ENCODE data around the gene MTERF4. TPM values are rescaled to one million over a fixed set of nuclear protein-coding genes. Genes with fewer than 3 reads are reported as not detected.
A peak's percentile ranks its signal among the peaks of the same experiment; 100 is the strongest.

The MTERF4 gene
- total RNA-seq, 5 donors from 2014 or later (not counting 1 experiment from before 2014, with no cell fraction given) = 78.7 to 171 (median 109) TPM

DNA sequence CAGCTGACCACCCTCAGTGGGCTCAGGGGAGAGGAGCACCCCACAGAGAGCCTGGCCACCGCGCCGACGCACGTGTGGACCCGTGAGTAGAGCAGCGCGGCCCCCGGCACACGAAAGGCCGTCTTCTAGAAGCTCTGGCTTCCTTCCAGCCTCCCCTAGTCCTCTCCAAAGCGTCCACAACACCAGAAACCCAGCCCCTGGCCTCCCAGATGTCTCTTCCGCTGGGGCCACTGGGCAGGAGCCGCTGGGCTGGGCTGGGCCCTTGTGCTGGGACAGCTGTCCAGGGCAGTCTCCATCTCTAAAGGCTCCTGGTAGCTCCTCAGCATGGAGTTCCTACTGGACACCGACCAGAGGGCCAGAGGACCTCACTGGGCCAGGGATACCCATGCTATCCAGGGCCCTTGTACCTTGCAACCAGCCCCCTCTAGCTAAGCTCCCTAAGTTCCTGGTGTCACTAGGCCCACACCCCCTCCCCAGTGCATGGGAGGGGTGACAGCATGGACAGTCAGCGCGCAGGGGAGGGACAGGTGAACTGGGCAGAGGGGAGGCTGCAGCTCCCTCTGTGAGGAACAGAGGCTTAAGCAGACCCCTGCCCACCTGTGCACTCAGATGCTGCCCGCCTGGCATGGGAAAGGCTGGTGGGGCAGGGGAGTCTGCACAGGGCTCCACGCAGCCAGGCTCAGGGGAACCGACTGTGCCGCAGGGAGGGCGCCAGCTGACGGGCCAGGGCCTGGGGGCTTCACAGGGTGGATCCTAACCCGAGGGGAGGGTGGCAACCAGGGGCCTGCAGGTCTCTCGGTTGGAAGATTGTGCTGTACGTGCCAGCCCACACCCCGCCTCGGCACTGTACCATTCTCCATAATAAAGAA, 32.9 kb downstream of the MTERF4 start:
- Mint-ChIP-seq H3K4me3 (no peak overlapping the region), H3K9me3 (no peaks in the 10 kb centered on the region), H3K4me1 (peaks cover 2 to 3% (median 2%) of the 10 kb centered on the region in 3 donors), H3K27ac (no peak overlapping the region), H3K27me3 (no peaks in the 10 kb centered on the region), H3K36me3 (peaks cover 7% of the 10 kb centered on the region)
- Histone ChIP-seq H3K4me3 (ENCODE audit: control insufficient read depth in 1 of 2, extremely low read depth in 1 of 2, low read length in 1 of 2) (no peak overlapping the region), H3K4me1 (ENCODE audit: control insufficient read depth in 1 of 2, extremely low read depth in 1 of 2, insufficient read depth in 2 of 2, low read length in 2 of 2) (peaks cover 0 to 3% of the 10 kb centered on the region in 2 experiments), H3K27ac (ENCODE audit: low read length) (no peak overlapping the region), H3K9me3 (no peaks in the 10 kb centered on the region), H3K27me3 (replicated peaks in 1 of 2; ENCODE audit: control insufficient read depth in 2 of 2, extremely low read depth in 1 of 2, insufficient read depth in 2 of 2, low read length in 1 of 2) (peaks cover 0 to 9% of the 10 kb centered on the region in 2 experiments), H3K36me3 (ENCODE audit: control insufficient read depth in 2 of 2, extremely low read depth in 1 of 2, insufficient read depth in 1 of 2, low read length in 1 of 2) (peaks cover 0 to 6% of the 10 kb centered on the region in 2 donors)
- ATAC-seq (replicated peaks in 1 of 4) (no peak), DNase-seq (peak in 1 of 35 experiments; percentile 21)
- POLR2A ChIA-PET = no interaction called here
- CTCF ChIA-PET = no interaction called here
- WGBS (ENCODE audit: insufficient coverage) = 89% methylated on average over 24 of the region's 28 CpGs

DNA sequence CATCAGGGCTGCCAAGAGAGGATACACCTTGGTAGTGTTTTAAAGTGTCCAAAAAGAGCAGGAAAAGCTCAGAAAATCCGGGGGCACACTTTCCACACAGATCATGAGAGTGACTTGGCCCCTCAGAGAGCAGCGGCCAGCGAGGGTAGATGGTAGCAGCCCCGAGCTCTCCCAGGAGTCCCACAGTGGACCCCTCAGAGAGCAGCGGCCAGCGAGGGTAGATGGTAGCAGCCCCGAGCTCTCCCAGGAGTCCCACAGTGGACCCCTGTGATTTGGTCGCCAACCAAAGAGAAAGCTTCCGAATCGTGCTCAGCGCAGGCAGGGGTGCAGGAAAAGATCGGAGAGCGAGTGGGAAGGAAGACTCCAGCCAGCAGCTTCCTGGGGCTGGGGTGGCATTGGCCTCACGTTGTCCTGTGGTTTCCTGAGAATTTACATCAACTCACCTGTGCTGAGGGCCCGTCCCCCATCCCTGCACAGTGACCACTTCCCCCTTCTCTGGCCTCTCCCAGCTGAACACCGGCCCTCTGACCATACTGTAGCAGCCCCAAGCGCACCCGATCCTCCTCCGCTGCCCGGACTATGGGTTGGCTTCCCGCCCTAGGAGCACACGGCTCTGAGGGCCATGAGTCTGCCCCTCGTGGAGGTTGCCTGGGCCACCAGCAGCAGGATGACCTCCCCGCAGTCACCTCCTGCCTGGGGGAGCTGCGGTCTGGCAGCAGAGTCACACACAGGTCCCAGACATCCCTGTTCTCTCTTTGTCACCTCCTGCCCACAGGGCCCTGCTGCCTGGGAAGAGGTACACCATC, 33.7 kb downstream of the MTERF4 start:
- no peak overlapping the region for H3K4me3 Mint-ChIP-seq
- no peak overlapping the region for H3K4me3 ChIP-seq (ENCODE audit: control insufficient read depth in 1 of 2, extremely low read depth in 1 of 2, low read length in 1 of 2)
- ChIA-PET CTCF (no interaction called here), POLR2A (no interaction called here)
- peaks cover 3 to 5% (median 4%) of the 10 kb centered on the region in 3 donors for H3K4me1 Mint-ChIP-seq
- H3K27me3 Mint-ChIP-seq = no peaks in the 10 kb centered on the region
- WGBS (ENCODE audit: insufficient coverage) = 84% methylated on average over 25 of the region's 25 CpGs
- H3K27ac ChIP-seq (ENCODE audit: low read length) = no peak overlapping the region
- H3K27me3 ChIP-seq (replicated peaks in 1 of 2; ENCODE audit: control insufficient read depth in 2 of 2, extremely low read depth in 1 of 2, insufficient read depth in 2 of 2, low read length in 1 of 2) = peaks cover 0 to 13% of the 10 kb centered on the region in 2 experiments
- H3K36me3 Mint-ChIP-seq = peaks cover 4% of the 10 kb centered on the region
- no peaks in the 10 kb centered on the region for H3K9me3 ChIP-seq
- no peaks in the 10 kb centered on the region for H3K9me3 Mint-ChIP-seq
- H3K27ac Mint-ChIP-seq = no peak overlapping the region
- H3K36me3 ChIP-seq (ENCODE audit: control insufficient read depth in 2 of 2, extremely low read depth in 1 of 2, insufficient read depth in 1 of 2, low read length in 1 of 2) = no peaks in the 10 kb centered on the region
- ATAC-seq (replicated peaks in 1 of 4) (no peak), DNase-seq (no peak)
- H3K4me1 ChIP-seq (ENCODE audit: control insufficient read depth in 1 of 2, extremely low read depth in 1 of 2, insufficient read depth in 2 of 2, low read length in 2 of 2) = peaks cover 0 to 10% of the 10 kb centered on the region in 2 experiments

DNA sequence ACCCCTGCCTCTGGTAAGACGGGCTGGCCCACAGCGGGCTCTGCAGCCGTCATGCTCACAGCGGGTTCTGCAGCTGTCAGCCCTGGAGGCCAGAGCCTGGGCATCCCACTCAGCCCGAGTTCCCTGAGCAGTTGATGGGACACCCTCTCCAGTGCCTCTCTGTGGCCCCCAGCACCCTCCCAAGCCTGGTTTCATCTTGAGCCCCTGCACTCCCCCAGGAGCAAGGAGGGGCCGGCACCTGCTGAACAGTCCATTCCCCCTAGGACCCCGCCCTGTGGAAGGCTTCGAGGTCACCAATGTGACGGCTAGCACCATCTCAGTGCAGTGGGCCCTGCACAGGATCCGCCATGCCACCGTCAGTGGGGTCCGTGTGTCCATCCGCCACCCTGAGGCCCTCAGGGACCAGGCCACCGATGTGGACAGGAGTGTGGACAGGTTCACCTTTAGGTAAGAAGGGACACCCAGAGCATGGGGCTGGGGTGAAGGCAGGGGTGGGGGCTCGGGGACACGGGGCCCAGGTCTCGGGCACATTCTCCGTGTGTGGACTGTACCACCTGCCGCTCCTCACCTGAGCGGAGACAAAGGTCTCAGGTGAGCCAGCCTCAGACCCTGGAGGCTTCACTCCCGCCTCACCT, 34.5 kb downstream of the MTERF4 start:
- H3K9me3 Mint-ChIP-seq = no peaks in the 10 kb centered on the region
- H3K4me3 Mint-ChIP-seq = no peak overlapping the region
- peaks cover 0 to 13% of the 10 kb centered on the region in 2 experiments for H3K4me1 ChIP-seq (ENCODE audit: control insufficient read depth in 1 of 2, extremely low read depth in 1 of 2, insufficient read depth in 2 of 2, low read length in 2 of 2)
- no peak overlapping the region for H3K27ac ChIP-seq (ENCODE audit: low read length)
- H3K36me3 ChIP-seq (ENCODE audit: control insufficient read depth in 2 of 2, extremely low read depth in 1 of 2, insufficient read depth in 1 of 2, low read length in 1 of 2) = no peaks in the 10 kb centered on the region
- H3K36me3 Mint-ChIP-seq = peaks cover 4% of the 10 kb centered on the region
- ChIA-PET POLR2A (no interaction called here), CTCF (interaction anchor here in 1 of 2 donors (0.5 kb wide), 1 partner anchor 435 kb away, joined by 3 read pairs; no protein-coding TSS in a partner anchor)
- H3K4me1 Mint-ChIP-seq = peaks cover 3 to 6% (median 5%) of the 10 kb centered on the region in 3 donors
- no peak overlapping the region for H3K4me3 ChIP-seq (ENCODE audit: control insufficient read depth in 1 of 2, extremely low read depth in 1 of 2, low read length in 1 of 2)
- H3K27me3 ChIP-seq (replicated peaks in 1 of 2; ENCODE audit: control insufficient read depth in 2 of 2, extremely low read depth in 1 of 2, insufficient read depth in 2 of 2, low read length in 1 of 2) = peaks cover 0 to 20% of the 10 kb centered on the region in 2 experiments
- no peaks in the 10 kb centered on the region for H3K9me3 ChIP-seq
- ATAC-seq (replicated peaks in 1 of 4) (no peak), DNase-seq (no peak)
- H3K27me3 Mint-ChIP-seq = no peaks in the 10 kb centered on the region
- no peak overlapping the region for H3K27ac Mint-ChIP-seq
- WGBS (ENCODE audit: insufficient coverage) = 86% methylated on average over 7 of the region's 21 CpGs

GRCh38 chr2:241066893-241067341, 35.2 kb downstream of the MTERF4 start:
- H3K27ac Mint-ChIP-seq = no peak overlapping the region
- peaks cover 0 to 13% of the 10 kb centered on the region in 2 experiments for H3K4me1 ChIP-seq (ENCODE audit: control insufficient read depth in 1 of 2, extremely low read depth in 1 of 2, insufficient read depth in 2 of 2, low read length in 2 of 2)
- peaks cover 3 to 6% (median 5%) of the 10 kb centered on the region in 3 donors for H3K4me1 Mint-ChIP-seq
- no peak overlapping the region for H3K4me3 ChIP-seq (ENCODE audit: control insufficient read depth in 1 of 2, extremely low read depth in 1 of 2, low read length in 1 of 2)
- H3K27ac ChIP-seq (ENCODE audit: low read length) = no peak overlapping the region
- no peaks in the 10 kb centered on the region for H3K27me3 Mint-ChIP-seq
- H3K36me3 ChIP-seq (ENCODE audit: control insufficient read depth in 2 of 2, extremely low read depth in 1 of 2, insufficient read depth in 1 of 2, low read length in 1 of 2) = no peaks in the 10 kb centered on the region
- POLR2A ChIA-PET = no interaction called here
- no peaks in the 10 kb centered on the region for H3K9me3 Mint-ChIP-seq
- ATAC-seq (replicated peaks in 1 of 4) = no peak
- H3K9me3 ChIP-seq = no peaks in the 10 kb centered on the region
- 90% methylated on average over 15 of the region's 15 CpGs for WGBS (ENCODE audit: insufficient coverage)
- CTCF ChIA-PET = interaction anchor here in 1 of 2 donors (0.5 kb wide), 1 partner anchor 435 kb away, joined by 3 read pairs; no protein-coding TSS in a partner anchor
- peak in 1 of 35 experiments; percentile 22 for DNase-seq
- H3K36me3 Mint-ChIP-seq = peaks cover 4% of the 10 kb centered on the region
- H3K4me3 Mint-ChIP-seq = no peak overlapping the region
- peaks cover 0 to 23% of the 10 kb centered on the region in 2 experiments for H3K27me3 ChIP-seq (replicated peaks in 1 of 2; ENCODE audit: control insufficient read depth in 2 of 2, extremely low read depth in 1 of 2, insufficient read depth in 2 of 2, low read length in 1 of 2)

DNA sequence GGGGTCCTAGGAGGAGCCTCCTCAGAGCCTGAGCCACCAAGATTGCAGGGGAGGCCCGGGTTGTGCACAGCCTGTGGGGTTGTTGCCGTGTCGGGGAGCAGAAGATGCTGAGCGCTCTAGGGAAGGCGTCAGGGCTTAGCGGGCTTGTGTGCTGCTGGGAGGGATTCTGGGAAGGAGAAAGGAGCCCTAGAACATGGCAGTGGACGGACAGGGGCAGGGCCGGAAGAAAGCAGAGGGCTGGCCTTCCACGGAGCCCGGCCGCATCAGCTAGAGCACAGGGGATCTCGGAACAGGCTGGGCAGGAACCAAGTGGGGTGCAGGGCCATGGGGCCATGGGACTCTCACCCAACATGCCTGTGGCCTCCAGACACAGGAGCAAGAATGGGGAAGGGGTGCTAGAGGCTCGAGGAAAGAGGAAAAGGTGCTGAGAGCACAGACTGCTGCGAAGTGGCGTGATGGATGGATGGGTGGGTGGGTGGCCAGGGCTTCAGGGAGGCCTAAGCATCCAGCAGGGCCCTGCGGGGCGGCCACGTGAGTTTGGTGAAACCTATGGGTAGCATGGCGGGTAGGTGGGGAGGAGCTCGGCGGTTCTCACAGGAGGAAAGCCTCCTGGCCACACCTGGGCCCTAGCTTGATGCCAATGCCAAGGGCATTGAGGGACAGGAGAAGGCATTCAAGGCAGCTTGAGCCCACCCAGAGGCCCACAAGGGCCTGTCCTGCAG, 35.8 kb downstream of the MTERF4 start:
- H3K27me3 ChIP-seq (replicated peaks in 1 of 2; ENCODE audit: control insufficient read depth in 2 of 2, extremely low read depth in 1 of 2, insufficient read depth in 2 of 2, low read length in 1 of 2) = peaks cover 0 to 23% of the 10 kb centered on the region in 2 experiments
- Mint-ChIP-seq H3K27me3 (no peaks in the 10 kb centered on the region), H3K36me3 (peaks cover 4% of the 10 kb centered on the region), H3K9me3 (no peaks in the 10 kb centered on the region), H3K27ac (no peak overlapping the region), H3K4me3 (no peak overlapping the region), H3K4me1 (peaks cover 3 to 6% (median 5%) of the 10 kb centered on the region in 3 donors)
- no peak overlapping the region for H3K4me3 ChIP-seq (ENCODE audit: control insufficient read depth in 1 of 2, extremely low read depth in 1 of 2, low read length in 1 of 2)
- H3K27ac ChIP-seq (ENCODE audit: low read length) = no peak overlapping the region
- DNase-seq (peak in 1 of 35 experiments; percentile 11), ATAC-seq (replicated peaks in 1 of 4) (no peak)
- CTCF ChIA-PET = no interaction called here
- POLR2A ChIA-PET = no interaction called here
- peaks cover 0 to 13% of the 10 kb centered on the region in 2 experiments for H3K4me1 ChIP-seq (ENCODE audit: control insufficient read depth in 1 of 2, extremely low read depth in 1 of 2, insufficient read depth in 2 of 2, low read length in 2 of 2)
- H3K36me3 ChIP-seq (ENCODE audit: control insufficient read depth in 2 of 2, extremely low read depth in 1 of 2, insufficient read depth in 1 of 2, low read length in 1 of 2) = no peaks in the 10 kb centered on the region
- 92% methylated on average over 19 of the region's 21 CpGs for WGBS (ENCODE audit: insufficient coverage)
- no peaks in the 10 kb centered on the region for H3K9me3 ChIP-seq
